Measurements from ENCODE around the gene GSK3B. TPM values are rescaled to one million over a fixed set of nuclear protein-coding genes. Genes with fewer than 3 reads are reported as not detected.

Gene GSK3B
- total and polyA plus RNA-seq, 2 experiments from 2014 or later = 29.0 to 45.3 TPM

GRCh38 chr3:119829420-119829819, 264.8 kb downstream of the GSK3B start (continued):
- TF ChIP-seq POLR2AphosphoS5 (IDR thresholded peaks at IDR 0.05; ENCODE audit: low read depth) = no peak
- TF ChIP-seq JUNB (IDR thresholded peaks at IDR 0.05; ENCODE audit: unreplicated experiment) = no peak
- no peak for TF ChIP-seq EZH2phosphoT487 (IDR thresholded peaks at IDR 0.05; ENCODE audit: unreplicated experiment)
- TF ChIP-seq ZNF331 (CRISPR knock-in tag; IDR thresholded peaks at IDR 0.05; ENCODE audit: low read depth) = no peak
- no peak for TF ChIP-seq CTCF (conservative IDR thresholded peaks at IDR 0.05; ENCODE audit: low read depth in 2 of 2)

GRCh38 chr3:119826711-119827608, 267.3 kb downstream of the GSK3B start:
- Mint-ChIP-seq H3K27ac (no peak overlapping the region), H3K27me3 (ENCODE audit: insufficient read depth, low read depth, poor library complexity) (peaks cover 6% of the 10 kb centered on the region), H3K4me3 (no peak overlapping the region), H3K9me3 (no peaks in the 10 kb centered on the region), H3K36me3 (ENCODE audit: low read depth) (no peaks in the 10 kb centered on the region), H3K4me1 (peaks cover 57% of the 10 kb centered on the region)
- Histone ChIP-seq H3F3A (replicated peaks; ENCODE audit: low read depth) (no peaks in the 10 kb centered on the region), H3K27ac (ENCODE audit: low read depth) (no peak overlapping the region), H3K4me3 (no peak overlapping the region), H3K4me2 (no peak overlapping the region), H3K79me2 (replicated peaks; ENCODE audit: insufficient read depth) (0 out of 2 replicates have a peak, but pooled peaks cover 4% of the 10 kb centered on the region), H3K9me2 (ENCODE audit: insufficient read depth) (no peaks in the 10 kb centered on the region), H3K4me1 (ENCODE audit: insufficient read depth) (peaks cover 50% of the 10 kb centered on the region), H3K27me3 (ENCODE audit: insufficient read depth) (no peaks in the 10 kb centered on the region), H4K20me1 (replicated peaks; ENCODE audit: insufficient read depth) (no peaks in the 10 kb centered on the region; the same call in 1 of the 2 replicates), H2AFZ (no peak overlapping the region), H3K36me3 (ENCODE audit: insufficient read depth) (no peaks in the 10 kb centered on the region)
- DNase-seq (ENCODE audit: low spot score) (no peak), ATAC-seq (no peak)
- TF ChIP-seq ZNF462 (CRISPR knock-in tag; IDR thresholded peaks at IDR 0.05) = no peak
- TF ChIP-seq EZH2 (IDR thresholded peaks at IDR 0.05; ENCODE audit: low read depth, unreplicated experiment) = no peak
- TF ChIP-seq CREB1 (CRISPR knock-in tag; IDR thresholded peaks at IDR 0.05; ENCODE audit: low read depth) = no peak
- TF ChIP-seq EZH2phosphoT487 (IDR thresholded peaks at IDR 0.05; ENCODE audit: unreplicated experiment) = no peak
- TF ChIP-seq NANOG (IDR thresholded peaks at IDR 0.05; ENCODE audit: borderline replicate concordance) = no peak
- TF ChIP-seq STAT1 (IDR thresholded peaks at IDR 0.05; ENCODE audit: unreplicated experiment) = no peak

Measured in GM23338 (cell line).